Measurements from ENCODE around the gene AHCYL2. TPM values are rescaled to one million over a fixed set of nuclear protein-coding genes. Genes with fewer than 3 reads are reported as not detected.

Gene AHCYL2
- total RNA-seq, 4 donors from 2014 or later: 10.8 to 14.0 (median 13.7) TPM

GRCh38 chr7:129431911-129432643 is 207.2 kb downstream of the AHCYL2 start:
- WGBS, 2 donors: 71 to 78% methylated on average over 8 of the region's 8 CpGs
- no peak overlapping the region for H3K4me3 ChIP-seq
- H3K27me3 ChIP-seq: peaks cover 0 to 39% (median 0%) of the 10 kb centered on the region in 4 donors
- H3K27ac ChIP-seq: no peak overlapping the region
- H3K4me1 ChIP-seq: peaks cover 0 to 21% (median 13%) of the 10 kb centered on the region in 3 donors
- H3K9me3 ChIP-seq: no peaks in the 10 kb centered on the region
- H3K36me3 ChIP-seq: peaks cover 0 to 23% (median 0%) of the 10 kb centered on the region in 3 donors
- TF ChIP-seq POLR2A (IDR thresholded peaks at IDR 0.05) (no peak), CTCF (IDR thresholded peaks at IDR 0.05) (no peak)
- no peak for DNase-seq
- intact Hi-C loops (cut with DNase I): no loop called here

- WGBS, 2 donors: 0 to 1% methylated on average over 13 to 15 of the region's 75 CpGs
- Histone ChIP-seq H3K27me3 (peaks cover 0 to 39% (median 0%) of the 10 kb centered on the region in 4 donors), H3K4me3 (peak within 1 kb of the TSS; percentile 68 to 92 (median 74)), H3K36me3 (peaks cover 0 to 4% (median 0%) of the 10 kb centered on the region in 3 donors), H3K27ac (peak within 1 kb of the TSS; percentile 56 to 72 (median 66)), H3K4me1 (peaks cover 0 to 27% (median 13%) of the 10 kb centered on the region in 3 donors), H3K9me3 (no peaks in the 10 kb centered on the region)
- TF ChIP-seq CTCF (IDR thresholded peaks at IDR 0.05) (peak in 2 of 6 experiments; percentile 12 to 20), POLR2A (IDR thresholded peaks at IDR 0.05) (no peak)
- intact Hi-C loops (cut with DNase I): no loop called here
- peak; percentile 17 for DNase-seq
Measured at GRCh38 chr7:129433847-129434674, 209.2 kb downstream of the AHCYL2 start, which contains the start of gene STRIP2. TSS of gene STRIP2 (plus strand) at chr7:129434432. CDS start at chr7:129434473, 41 bp downstream.

GRCh38 chr7:129434675-129435318 is 210.0 kb downstream of the AHCYL2 start:
- H3K27ac ChIP-seq: peak overlapping the region; percentile 56 to 72 (median 66)
- peak overlapping the region; percentile 68 to 92 (median 74) for H3K4me3 ChIP-seq
- intact Hi-C loops (cut with DNase I): no loop called here
- WGBS, 2 donors: 4 to 5% methylated on average over 11 to 14 of the region's 44 CpGs
- TF ChIP-seq CTCF (IDR thresholded peaks at IDR 0.05) (peak in 1 of 6 experiments; percentile 2), POLR2A (IDR thresholded peaks at IDR 0.05) (no peak)
- no peak for DNase-seq
- H3K27me3 ChIP-seq: peaks cover 0 to 39% (median 0%) of the 10 kb centered on the region in 4 donors
- H3K4me1 ChIP-seq: peaks cover 0 to 31% (median 13%) of the 10 kb centered on the region in 3 donors
- H3K9me3 ChIP-seq: no peaks in the 10 kb centered on the region
- H3K36me3 ChIP-seq: no peaks in the 10 kb centered on the region

- no peak for DNase-seq
- TF ChIP-seq POLR2A (IDR thresholded peaks at IDR 0.05): no peak
- no peak for TF ChIP-seq CTCF (IDR thresholded peaks at IDR 0.05)
- Histone ChIP-seq H3K4me3 (peak overlapping the region in 2 of 4 donors; percentile 68 to 92), H3K36me3 (no peaks in the 10 kb centered on the region), H3K9me3 (no peaks in the 10 kb centered on the region), H3K4me1 (peaks cover 0 to 31% (median 13%) of the 10 kb centered on the region in 3 donors), H3K27me3 (peaks cover 0 to 39% (median 0%) of the 10 kb centered on the region in 4 donors), H3K27ac (no peak overlapping the region)
- intact Hi-C loops (cut with DNase I): no loop called here
- WGBS, 2 donors: 77 to 97% methylated on average over 2 of the region's 2 CpGs
Measured at GRCh38 chr7:129435414-129435829, 210.6 kb downstream of the AHCYL2 start.
